SK-N-DZ (cell line): Measurements from ENCODE around the gene EVA1A.
"Not testable (repeated sequence)": the region's sequence is repeated elsewhere in the genome, so short reads cannot be mapped to it uniquely, and the experiment has no call there.

Experiments
- DNase-seq: peaks from one replicate; pipeline ENCODE4 v3.0.0-alpha.2; 2015; ENCODE audit warnings: low spot score

EVA1A gene

GRCh38 chr2:75517547-75518230 is 43.0 kb downstream of the EVA1A start:
- no peak for DNase-seq

GRCh38 chr2:75516378-75517360 is 44.1 kb downstream of the EVA1A start:
- no peak for DNase-seq

- DNase-seq: no peak
Observed at GRCh38 chr2:75515584-75516368, 45.0 kb downstream of the EVA1A start.

- DNase-seq: no peak
Observed at GRCh38 chr2:75513616-75514170, 47.0 kb downstream of the EVA1A start.

- DNase-seq: no peak
Observed at GRCh38 chr2:75512455-75513212, 48.1 kb downstream of the EVA1A start.

GRCh38 chr2:75506101-75506697 is 54.5 kb downstream of the EVA1A start:
- DNase-seq: no peak

GRCh38 chr2:75505012-75505411 is 55.7 kb downstream of the EVA1A start:
- DNase-seq: no peak

GRCh38 chr2:75503048-75503607 is 57.6 kb downstream of the EVA1A start:
- no peak for DNase-seq

- DNase-seq: no peak
Observed at GRCh38 chr2:75500633-75501032, 60.1 kb downstream of the EVA1A start.

- DNase-seq: no peak
Observed at GRCh38 chr2:75499534-75499933, 61.2 kb downstream of the EVA1A start.

- DNase-seq: no peak
Observed at GRCh38 chr2:75498907-75499306, 61.8 kb downstream of the EVA1A start.

GRCh38 chr2:75497256-75497655 is 63.5 kb downstream of the EVA1A start:
- DNase-seq: no peak

GRCh38 chr2:75495862-75496261 is 64.9 kb downstream of the EVA1A start:
- DNase-seq: no peak

- no peak for DNase-seq
Observed at GRCh38 chr2:75494137-75494769, 66.5 kb downstream of the EVA1A start.

- DNase-seq: peak; percentile 84
Observed at GRCh38 chr2:75493230-75493629, 67.5 kb downstream of the EVA1A start.

- no peak for DNase-seq
Observed at GRCh38 chr2:75491129-75491753, 69.5 kb downstream of the EVA1A start.

- no peak for DNase-seq
Observed at GRCh38 chr2:75489721-75490120, 71.0 kb downstream of the EVA1A start.

GRCh38 chr2:75488157-75488556 is 72.6 kb downstream of the EVA1A start:
- DNase-seq: no peak

- not testable (repeated sequence) for DNase-seq
Observed at GRCh38 chr2:75486735-75487134, 74.0 kb downstream of the EVA1A start.
